Ascending aorta (tissue), 2 donors: ENCODE data around the gene AHCYL2. TPM values are rescaled to one million over a fixed set of nuclear protein-coding genes. Genes with fewer than 3 reads are reported as not detected.

ENCODE experiments used
- DNase-seq, 2 donors: peaks; one replicate each; pipeline ENCODE4 v3.0.0-alpha.2; 2019; ENCODE audit warnings: low spot score in 2 of 2
- H3K27ac ChIP-seq, 2 donors: fragments of 200-600 bp; sonication (generic); one replicate each; pipeline ENCODE4 v1.5.1; 2016 to 2017; ENCODE audit warnings: mild to moderate bottlenecking in 1 of 2
- H3K27me3 ChIP-seq: fragments of 200-600 bp; sonication (generic); one replicate; pipeline ENCODE4 v1.5.1; 2017
- H3K36me3 ChIP-seq, 2 donors: fragments of 200-600 bp; sonication (generic); one replicate each; pipeline ENCODE4 v1.5.1; 2016
- H3K4me1 ChIP-seq, 2 donors: fragments of 200-600 bp; sonication (generic); one replicate each; pipeline ENCODE4 v1.5.1; 2016 to 2017; ENCODE audit warnings: mild to moderate bottlenecking in 1 of 2
- H3K4me3 ChIP-seq, 2 donors: fragments of 200-600 bp; sonication (generic); one replicate each; pipeline ENCODE4 v1.5.1; 2016 to 2017; ENCODE audit warnings: mild to moderate bottlenecking in 1 of 2
- H3K9me3 ChIP-seq, 2 donors: fragments of 200-600 bp; sonication (generic); one replicate each; pipeline ENCODE4 v1.5.1; 2016
- CTCF ChIP-seq, 3 experiments: fragments of 200-600 bp in 2 of 3; fragments of 450-650 bp in 1 of 3; sonication (generic) in 2 of 3; IDR thresholded peaks; one replicate each; pipeline ENCODE4 v1.5.1; 2016 to 2019; ENCODE audit warnings: antibody characterized with exemption in 3 of 3, mild to moderate bottlenecking in 1 of 3, moderate library complexity in 1 of 3
- intact Hi-C: fragments of 100-400 bp; cut with DNase I; formaldehyde crosslinking; loops from one replicate; pipeline ENCODE4 v1.15.1; 2023
- total RNA-seq: library from RNA; depleted of rRNA; stranded (reverse); fragments of >200 nt; gene quantifications from one replicate; pipeline ENCODE4 v1.1.0, GENCODE V29; 2016

Gene AHCYL2
- total RNA-seq, 1 donor from 2014 or later = 62.9 TPM

GRCh38 chr7:129465080-129465479, 240.2 kb downstream of the AHCYL2 start:
- no peaks in the 10 kb centered on the region for H3K36me3 ChIP-seq
- H3K27ac ChIP-seq = no peak overlapping the region
- no peaks in the 10 kb centered on the region for H3K4me1 ChIP-seq
- H3K4me3 ChIP-seq = no peak overlapping the region
- H3K27me3 ChIP-seq = no peaks in the 10 kb centered on the region
- DNase-seq = no peak
- no peak for TF ChIP-seq CTCF (IDR thresholded peaks at IDR 0.05)
- intact Hi-C loops = no loop called here
- no peaks in the 10 kb centered on the region for H3K9me3 ChIP-seq

- H3K4me1 ChIP-seq = no peaks in the 10 kb centered on the region
- no peak overlapping the region for H3K27ac ChIP-seq
- no peak for DNase-seq
- no peak for TF ChIP-seq CTCF (IDR thresholded peaks at IDR 0.05)
- H3K4me3 ChIP-seq = no peak overlapping the region
- H3K36me3 ChIP-seq = no peaks in the 10 kb centered on the region
- no peaks in the 10 kb centered on the region for H3K27me3 ChIP-seq
- intact Hi-C loops = no loop called here
- H3K9me3 ChIP-seq = no peaks in the 10 kb centered on the region
These were observed 242.0 kb downstream of the AHCYL2 start for GRCh38 chr7:129466796-129467195.

- Histone ChIP-seq H3K36me3 (no peaks in the 10 kb centered on the region), H3K9me3 (no peaks in the 10 kb centered on the region), H3K27me3 (no peaks in the 10 kb centered on the region), H3K27ac (no peak overlapping the region), H3K4me3 (no peak overlapping the region), H3K4me1 (no peaks in the 10 kb centered on the region)
- DNase-seq = no peak
- intact Hi-C loops = no loop called here
- no peak for TF ChIP-seq CTCF (IDR thresholded peaks at IDR 0.05)
These were observed 243.3 kb downstream of the AHCYL2 start for GRCh38 chr7:129468087-129468486.

- no peaks in the 10 kb centered on the region for H3K36me3 ChIP-seq
- H3K27ac ChIP-seq = no peak overlapping the region
- no peaks in the 10 kb centered on the region for H3K9me3 ChIP-seq
- no peaks in the 10 kb centered on the region for H3K27me3 ChIP-seq
- DNase-seq = no peak
- no peak overlapping the region for H3K4me3 ChIP-seq
- no peaks in the 10 kb centered on the region for H3K4me1 ChIP-seq
- intact Hi-C loops = no loop called here
- no peak for TF ChIP-seq CTCF (IDR thresholded peaks at IDR 0.05)
These were observed 243.7 kb downstream of the AHCYL2 start for GRCh38 chr7:129468547-129468946.

- no peaks in the 10 kb centered on the region for H3K9me3 ChIP-seq
- no peak overlapping the region for H3K4me3 ChIP-seq
- no peak for TF ChIP-seq CTCF (IDR thresholded peaks at IDR 0.05)
- H3K36me3 ChIP-seq = no peaks in the 10 kb centered on the region
- no peaks in the 10 kb centered on the region for H3K4me1 ChIP-seq
- DNase-seq = no peak
- no peak overlapping the region for H3K27ac ChIP-seq
- intact Hi-C loops = no loop called here
- no peaks in the 10 kb centered on the region for H3K27me3 ChIP-seq
These were observed 245.1 kb downstream of the AHCYL2 start for GRCh38 chr7:129469930-129470329.

- H3K9me3 ChIP-seq = no peaks in the 10 kb centered on the region
- no peaks in the 10 kb centered on the region for H3K27me3 ChIP-seq
- no peaks in the 10 kb centered on the region for H3K4me1 ChIP-seq
- H3K36me3 ChIP-seq = no peaks in the 10 kb centered on the region
- DNase-seq = no peak
- intact Hi-C loops = no loop called here
- H3K4me3 ChIP-seq = no peak overlapping the region
- no peak for TF ChIP-seq CTCF (IDR thresholded peaks at IDR 0.05)
- H3K27ac ChIP-seq = no peak overlapping the region
These were observed 245.6 kb downstream of the AHCYL2 start for GRCh38 chr7:129470411-129470810.
